Astrocyte of the cerebellum (primary cell): ENCODE measurements around the gene DCDC2.

Experiments
- DNase-seq: peaks from one replicate; pipeline ENCODE4 v3.0.0-alpha.2; 2011; ENCODE audit warnings: low read depth
- H3K4me3 ChIP-seq: 2 replicates; pipeline ENCODE4 v1.5.1; 2011; ENCODE audit warnings: mild to moderate bottlenecking, low read depth, low read length, moderate library complexity
- in situ Hi-C: cut with HindIII; loops from 2 replicates; pipeline ENCODE4 v1.10.0; 2017; ENCODE audit warnings: low sequenced_read_pairs
- TF ChIP-seq, protein P1 (sequence below): IDR thresholded peaks from 2 replicates; pipeline ENCODE4 v1.5.1; 2012; ENCODE audit warnings: low read length, low read depth, moderate library complexity, mild to moderate bottlenecking; ENCODE audit errors: missing control alignments

Gene DCDC2

DNA sequence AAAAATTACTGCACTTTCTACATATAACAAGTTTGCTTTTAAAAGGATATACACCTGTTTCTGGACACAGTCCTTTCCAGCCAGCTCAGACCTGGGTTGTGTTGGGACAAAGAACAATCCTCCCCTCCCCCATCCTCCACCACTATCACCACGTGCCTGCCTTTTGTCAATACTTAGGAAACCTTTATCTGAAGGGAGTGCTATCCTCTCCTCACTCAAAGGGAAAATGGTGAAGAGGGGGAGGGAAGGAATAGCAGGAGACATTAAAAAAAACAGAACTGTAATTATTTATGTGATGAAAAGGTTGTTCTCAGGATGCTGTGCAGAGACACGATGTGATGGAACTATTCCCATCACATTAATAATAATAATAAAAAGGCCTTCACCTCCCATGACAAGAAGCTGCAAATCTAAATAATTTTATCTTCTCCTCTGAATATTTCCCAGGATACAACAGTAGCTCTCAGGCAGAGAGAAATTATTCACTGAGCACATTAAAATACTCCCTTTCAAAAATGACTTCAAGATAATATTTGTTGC is 126.4 kb downstream of the DCDC2 start:
- DNase-seq: no peak
- no peak overlapping the region for H3K4me3 ChIP-seq
- in situ Hi-C loops: no loop called here
- TF ChIP-seq, protein P1, sequence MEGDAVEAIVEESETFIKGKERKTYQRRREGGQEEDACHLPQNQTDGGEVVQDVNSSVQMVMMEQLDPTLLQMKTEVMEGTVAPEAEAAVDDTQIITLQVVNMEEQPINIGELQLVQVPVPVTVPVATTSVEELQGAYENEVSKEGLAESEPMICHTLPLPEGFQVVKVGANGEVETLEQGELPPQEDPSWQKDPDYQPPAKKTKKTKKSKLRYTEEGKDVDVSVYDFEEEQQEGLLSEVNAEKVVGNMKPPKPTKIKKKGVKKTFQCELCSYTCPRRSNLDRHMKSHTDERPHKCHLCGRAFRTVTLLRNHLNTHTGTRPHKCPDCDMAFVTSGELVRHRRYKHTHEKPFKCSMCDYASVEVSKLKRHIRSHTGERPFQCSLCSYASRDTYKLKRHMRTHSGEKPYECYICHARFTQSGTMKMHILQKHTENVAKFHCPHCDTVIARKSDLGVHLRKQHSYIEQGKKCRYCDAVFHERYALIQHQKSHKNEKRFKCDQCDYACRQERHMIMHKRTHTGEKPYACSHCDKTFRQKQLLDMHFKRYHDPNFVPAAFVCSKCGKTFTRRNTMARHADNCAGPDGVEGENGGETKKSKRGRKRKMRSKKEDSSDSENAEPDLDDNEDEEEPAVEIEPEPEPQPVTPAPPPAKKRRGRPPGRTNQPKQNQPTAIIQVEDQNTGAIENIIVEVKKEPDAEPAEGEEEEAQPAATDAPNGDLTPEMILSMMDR: no peak

GRCh38 chr6:24229696-24230405 is 128.0 kb downstream of the DCDC2 start:
- no peak for DNase-seq
- in situ Hi-C loops: no loop called here
- H3K4me3 ChIP-seq: no peak overlapping the region
- TF ChIP-seq, protein P1: no peak

DNA sequence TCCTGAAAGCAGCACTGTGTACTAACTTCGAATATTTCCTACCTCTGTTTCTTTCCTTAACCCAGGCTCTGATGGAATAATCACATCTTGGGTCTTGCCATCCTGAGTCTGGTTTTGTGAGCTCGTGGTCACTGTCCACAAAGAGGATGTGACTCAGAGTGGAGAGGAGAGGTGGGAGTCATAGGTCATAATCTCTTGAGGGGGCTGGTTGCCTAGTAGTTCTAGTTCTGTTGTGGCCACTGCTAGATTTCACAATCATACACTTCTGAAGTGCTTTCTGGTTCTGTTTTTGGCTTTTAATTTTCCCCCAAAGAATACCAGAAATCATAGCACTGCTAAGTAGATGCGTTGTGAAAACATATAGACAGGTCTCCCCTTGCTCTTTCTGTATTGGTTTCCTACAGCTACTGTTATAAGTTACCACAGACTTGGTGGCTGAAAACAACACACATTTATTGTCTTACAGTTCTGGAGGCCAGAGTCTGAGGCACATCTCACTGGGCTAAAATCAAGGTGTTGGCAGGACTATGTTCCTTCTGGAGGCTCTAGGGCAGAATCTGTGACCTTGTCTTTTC is 129.1 kb downstream of the DCDC2 start:
- no peak overlapping the region for H3K4me3 ChIP-seq
- DNase-seq: no peak
- in situ Hi-C loops: no loop called here
- TF ChIP-seq, protein P1: no peak

GRCh38 chr6:24228123-24228522 is 129.7 kb downstream of the DCDC2 start:
- DNase-seq: no peak
- TF ChIP-seq, protein P1: no peak
- in situ Hi-C loops: no loop called here
- H3K4me3 ChIP-seq: no peak overlapping the region

GRCh38 chr6:24227556-24227955 is 130.3 kb downstream of the DCDC2 start:
- in situ Hi-C loops: no loop called here
- no peak overlapping the region for H3K4me3 ChIP-seq
- no peak for DNase-seq
- TF ChIP-seq, protein P1: no peak

DNA sequence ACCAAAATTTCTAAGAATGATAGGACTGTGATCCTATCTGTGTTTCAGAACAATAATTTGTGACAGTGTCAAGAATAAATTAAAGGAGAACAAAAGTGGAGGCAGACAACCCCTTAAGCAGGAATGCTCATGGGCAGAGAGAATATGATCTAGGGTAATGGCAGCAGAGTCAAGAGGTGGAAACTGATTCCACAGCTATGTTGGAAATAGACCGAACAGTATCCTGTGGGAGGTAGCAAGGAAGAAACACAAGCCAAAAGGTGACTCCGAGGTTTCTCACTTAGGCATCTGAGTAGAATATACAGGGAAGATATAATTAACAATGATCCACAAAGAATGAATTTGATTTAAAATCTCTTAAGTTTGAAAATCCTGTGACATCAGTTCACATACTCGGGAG is 131.3 kb downstream of the DCDC2 start:
- in situ Hi-C loops: no loop called here
- H3K4me3 ChIP-seq: no peak overlapping the region
- no peak for DNase-seq
- TF ChIP-seq, protein P1: no peak
